Chondrocyte (in vitro differentiated cells): Measurements from ENCODE around the gene BICDL1. TPM values are rescaled to one million over a fixed set of nuclear protein-coding genes. Genes with fewer than 3 reads are reported as not detected.
A peak's percentile ranks its signal among the peaks of the same experiment; 100 is the strongest.

Experiments
- DNase-seq: peaks from one replicate; pipeline ENCODE4 v3.0.0; 2021; ENCODE audit warnings: mixed read lengths, low spot score
- H3K27ac Mint-ChIP-seq: one replicate; pipeline ENCODE4 v1.8.0; 2021; ENCODE audit warnings: mild to moderate bottlenecking, moderate library complexity, mixed read lengths; ENCODE audit not compliant: unreplicated experiment
- H3K27me3 Mint-ChIP-seq: 2 replicates; pipeline ENCODE4 v1.8.0; 2021; ENCODE audit warnings: low read depth, mixed read lengths
- H3K36me3 Mint-ChIP-seq: 2 replicates; pipeline ENCODE4 v1.8.0; 2021; ENCODE audit warnings: low read depth, mixed read lengths
- H3K4me1 Mint-ChIP-seq: 2 replicates; pipeline ENCODE4 v1.8.0; 2021; ENCODE audit warnings: low read depth, mild to moderate bottlenecking, mixed read lengths
- H3K4me3 Mint-ChIP-seq: one replicate; pipeline ENCODE4 v1.8.0; 2021; ENCODE audit warnings: mild to moderate bottlenecking, moderate library complexity, mixed read lengths; ENCODE audit not compliant: unreplicated experiment
- H3K9me3 Mint-ChIP-seq: 2 replicates; pipeline ENCODE4 v1.8.0; 2021; ENCODE audit warnings: low read depth, mixed read lengths
- CTCF ChIP-seq: fragments of 200-600 bp; sonication (generic); IDR thresholded peaks from 2 replicates; pipeline ENCODE4 v1.5.0; 2021; ENCODE audit warnings: antibody characterized with exemption, mild to moderate bottlenecking, moderate library complexity
- total RNA-seq: library from RNA; stranded (reverse); gene quantifications from 3 replicates; pipeline ENCODE4 v1.2.1, GENCODE V29; 2021

The BICDL1 gene
- total RNA-seq, 1 donor from 2014 or later = 0.45 TPM

GRCh38 chr12:120103371-120103770, 114.3 kb downstream of the BICDL1 start:
- Mint-ChIP-seq H3K4me3 (no peak overlapping the region), H3K9me3 (no peaks in the 10 kb centered on the region), H3K27me3 (no peaks in the 10 kb centered on the region), H3K4me1 (peaks cover 15% of the 10 kb centered on the region), H3K27ac (no peak overlapping the region), H3K36me3 (peaks cover 7% of the 10 kb centered on the region)
- no peak for DNase-seq
- no peak for TF ChIP-seq CTCF

- TF ChIP-seq CTCF = no peak
- H3K27ac Mint-ChIP-seq = no peak overlapping the region
- no peak for DNase-seq
- no peaks in the 10 kb centered on the region for H3K9me3 Mint-ChIP-seq
- H3K36me3 Mint-ChIP-seq = peaks cover 4% of the 10 kb centered on the region
- H3K4me3 Mint-ChIP-seq = no peak overlapping the region
- no peaks in the 10 kb centered on the region for H3K27me3 Mint-ChIP-seq
- peaks cover 32% of the 10 kb centered on the region for H3K4me1 Mint-ChIP-seq
Measured at GRCh38 chr12:120106151-120106550, 117.1 kb downstream of the BICDL1 start.

GRCh38 chr12:120109570-120110267, 120.7 kb downstream of the BICDL1 start:
- no peak for TF ChIP-seq CTCF
- Mint-ChIP-seq H3K4me1 (peaks cover 48% of the 10 kb centered on the region), H3K27me3 (no peaks in the 10 kb centered on the region), H3K9me3 (no peaks in the 10 kb centered on the region), H3K4me3 (no peak overlapping the region), H3K27ac (peak overlapping the region; percentile 13), H3K36me3 (peaks cover 3% of the 10 kb centered on the region)
- DNase-seq = no peak

- H3K4me1 Mint-ChIP-seq = peaks cover 54% of the 10 kb centered on the region
- H3K4me3 Mint-ChIP-seq = no peak overlapping the region
- no peak for TF ChIP-seq CTCF
- H3K27me3 Mint-ChIP-seq = no peaks in the 10 kb centered on the region
- peaks cover 1% of the 10 kb centered on the region for H3K36me3 Mint-ChIP-seq
- no peak for DNase-seq
- H3K9me3 Mint-ChIP-seq = no peaks in the 10 kb centered on the region
- H3K27ac Mint-ChIP-seq = peak overlapping the region; percentile 68
Measured at GRCh38 chr12:120110550-120111501, 121.8 kb downstream of the BICDL1 start.

GRCh38 chr12:120115066-120115465, 126.0 kb downstream of the BICDL1 start:
- no peak for DNase-seq
- Mint-ChIP-seq H3K36me3 (peaks cover 1% of the 10 kb centered on the region), H3K9me3 (no peaks in the 10 kb centered on the region), H3K4me3 (peak overlapping the region; percentile 98), H3K4me1 (peaks cover 69% of the 10 kb centered on the region), H3K27me3 (no peaks in the 10 kb centered on the region), H3K27ac (peak overlapping the region; percentile 76)
- no peak for TF ChIP-seq CTCF
